D721Med (cell line): Measurements from ENCODE around the gene GEMIN5.
"Not testable (repeated sequence)": the region's sequence is repeated elsewhere in the genome, so short reads cannot be mapped to it uniquely, and the experiment has no call there.

Source experiments
- DNase-seq: peaks from one replicate; pipeline ENCODE4 v3.0.0; 2011; ENCODE audit warnings: low spot score; ENCODE audit not compliant: insufficient read length
- FAIRE-seq: peaks from 2 replicates; lab custom pipeline; 2011; peaks lifted over from hg19 to GRCh38; lab: Jason Lieb, UNC
- CTCF ChIP-seq: IDR thresholded peaks from 2 replicates; pipeline ENCODE4 v1.5.1; 2012; ENCODE audit warnings: mild to moderate bottlenecking, control low read depth; ENCODE audit not compliant: insufficient read depth; ENCODE audit errors: missing control alignments

Gene GEMIN5

GRCh38 chr5:154916874-154917273 lies 21.1 kb downstream of the GEMIN5 start:
- no peak for FAIRE-seq
- no peak for DNase-seq
- no peak for TF ChIP-seq CTCF

GRCh38 chr5:154905601-154906000 lies 32.4 kb downstream of the GEMIN5 start:
- DNase-seq, FAIRE-seq: not testable (repeated sequence)

GRCh38 chr5:154901913-154902312 lies 36.1 kb downstream of the GEMIN5 start:
- FAIRE-seq = no peak

GRCh38 chr5:154901276-154901675 lies 36.7 kb downstream of the GEMIN5 start:
- DNase-seq = no peak
- FAIRE-seq = no peak
- TF ChIP-seq CTCF = no peak

More at GRCh38 chr5:154901913-154902312, 36.1 kb downstream of the GEMIN5 start:
- DNase-seq = no peak
- TF ChIP-seq CTCF = no peak

GRCh38 chr5:154900066-154900465 lies 37.9 kb downstream of the GEMIN5 start:
- no peak for TF ChIP-seq CTCF
- DNase-seq (no peak), FAIRE-seq (no peak)

- DNase-seq = no peak
- TF ChIP-seq CTCF = no peak
- FAIRE-seq = no peak
Measured at GRCh38 chr5:154899151-154899816, 38.7 kb downstream of the GEMIN5 start.

GRCh38 chr5:154898210-154898609 lies 39.8 kb downstream of the GEMIN5 start:
- FAIRE-seq (no peak), DNase-seq (no peak)
- no peak for TF ChIP-seq CTCF

GRCh38 chr5:154896562-154897165 lies 41.3 kb downstream of the GEMIN5 start:
- no peak for TF ChIP-seq CTCF
- FAIRE-seq (no peak), DNase-seq (no peak)
